GM03348 (cell line): Measurements from ENCODE around the gene PLA2G4D.

Source experiments
- DNase-seq: peaks from one replicate; pipeline ENCODE4 v3.0.0; 2012; ENCODE audit warnings: low spot score

The PLA2G4D gene

DNA sequence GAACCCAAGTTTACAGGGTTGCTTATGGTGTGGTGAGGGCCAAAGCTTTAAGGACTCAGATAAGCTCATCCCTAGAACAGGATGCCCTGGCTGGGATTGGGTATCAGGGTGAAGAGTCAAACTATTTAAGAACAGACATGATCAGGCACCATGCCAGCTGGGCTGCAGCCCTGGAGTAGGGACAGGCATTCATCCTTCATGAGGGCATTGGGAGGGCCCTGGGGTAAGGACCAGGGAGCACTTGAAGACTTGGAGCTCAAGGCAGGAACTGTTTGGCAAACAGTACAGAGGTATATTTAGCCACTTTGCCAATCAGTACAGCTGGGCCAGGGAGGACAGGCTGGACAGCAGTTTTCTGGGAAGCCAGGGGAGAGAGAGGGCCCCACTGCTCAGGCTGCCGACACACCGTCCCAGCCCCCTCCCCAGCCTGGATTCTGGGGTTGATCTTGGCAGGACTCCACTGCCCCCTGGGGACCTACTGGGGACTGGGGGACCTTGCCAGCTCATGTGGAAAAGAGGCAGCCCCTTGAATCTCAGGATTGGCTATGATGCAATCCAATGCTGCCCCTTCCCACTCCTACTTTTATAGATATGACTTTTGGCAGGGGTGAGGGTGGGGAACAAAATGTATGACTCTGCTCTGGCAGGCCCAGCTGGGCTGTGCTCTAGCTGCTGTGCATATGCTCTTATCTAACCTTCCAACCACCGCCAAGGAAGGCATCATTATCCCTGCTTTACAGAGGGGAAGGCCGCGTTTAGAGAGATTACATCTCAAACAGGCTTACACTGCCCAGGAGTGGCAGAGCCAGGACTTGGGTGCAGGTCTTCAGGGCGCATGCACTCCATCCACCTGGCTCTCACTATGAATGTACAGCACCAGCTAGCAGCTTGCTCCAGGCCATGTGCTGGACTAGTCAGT, 75.8 kb downstream of the PLA2G4D start:
- DNase-seq: no peak
